H1 (cell line): ENCODE measurements around the gene LEMD2. TPM values are rescaled to one million over a fixed set of nuclear protein-coding genes. Genes with fewer than 3 reads are reported as not detected.

Source experiments
- EGR1 ChIP-seq: IDR thresholded peaks from 2 replicates; pipeline ENCODE4 v1.6.1; 2011; ENCODE audit warnings: low read depth, low read length, borderline replicate concordance
- MAFK ChIP-seq: IDR thresholded peaks from 2 replicates; pipeline ENCODE4 v1.6.1; 2012; ENCODE audit warnings: low read depth, mild to moderate bottlenecking, improper control_type of control experiment, low read length
- POLR2A ChIP-seq, 2 experiments: IDR thresholded peaks; 1 replicate in 1 of 2; 2 replicates in 1 of 2; pipeline ENCODE4 v1.6.1; 2011; ENCODE audit warnings: low read depth in 2 of 2, low read length in 2 of 2, mild to moderate bottlenecking in 2 of 2; ENCODE audit errors: control extremely low read depth in 1 of 2
- RNF2 ChIP-seq: fragments of 200-900, 300-1000 bp; sonication (generic); IDR thresholded peaks from 2 replicates; pipeline ENCODE4 v1.7.1; 2016; ENCODE audit warnings: borderline replicate concordance, low read depth, mild to moderate bottlenecking, antibody characterized with exemption, low read length; ENCODE audit not compliant: poor library complexity, severe bottlenecking; ENCODE audit errors: missing control alignments
- SIX5 ChIP-seq: IDR thresholded peaks from 2 replicates; pipeline ENCODE4 v1.6.1; 2011; ENCODE audit warnings: mild to moderate bottlenecking, low read depth, low read length
- USF2 ChIP-seq: IDR thresholded peaks from 2 replicates; pipeline ENCODE4 v1.6.1; 2011; ENCODE audit warnings: low read length, improper control_type of control experiment
- ZNF274 ChIP-seq: IDR thresholded peaks from 2 replicates; pipeline ENCODE4 v1.7.0; 2012; ENCODE audit warnings: low read length, borderline replicate concordance; ENCODE audit errors: extremely low read depth
- polyA plus RNA-seq, 7 experiments: library from polyadenylated mRNA; depleted of rRNA in 3 of 7; stranded (reverse) in 5 of 7; unstranded in 2 of 7; fragments of >200 nt in 5 of 7; fragments of 200-250 nt in 2 of 7; gene quantifications; 1 replicate in 5 of 7; 2 replicates in 1 of 7; 4 replicates in 1 of 7; pipeline versions ENCODE4 v1.2.1 to v1.2.3, GENCODE V29; 2011 to 2013; ENCODE audit warnings: missing spikeins in 2 of 7, mixed read lengths in 2 of 7
- total RNA-seq: library from RNA; stranded (reverse); fragmentation: NEBNext Ultra II Directional; extraction: Animal tissue kit (Norgen Biotek cat#: 25700); gene quantifications from 2 replicates; pipeline ENCODE4 v1.2.1, GENCODE V29; 2021

LEMD2 gene
- total and polyA plus RNA-seq, 2 of the 8 experiments (the other 6 are each of a cell fraction or from before 2014, with no cell fraction given): 32.7 to 57.3 TPM

GRCh38 chr6:33739571-33739970, 49.4 kb downstream of the LEMD2 start (continued):
- TF ChIP-seq ZNF274 (no peak), POLR2A (IDR thresholded peaks at IDR 0.05; ENCODE audit: control extremely low read depth in 1 of 2, low read depth in 2 of 2, low read length in 2 of 2) (no peak), SIX5 (no peak), EGR1 (no peak), MAFK (no peak), RNF2 (no peak), USF2 (no peak)
